GM23338 (cell line): Measurements from ENCODE around the gene GPATCH11. TPM values are rescaled to one million over a fixed set of nuclear protein-coding genes. Genes with fewer than 3 reads are reported as not detected.

Experiments used
- ATAC-seq: fragments of 200-7000 bp; cut with Tn5 transposase; 3 replicates; pipeline ENCODE4 v1.9.1; 2020
- DNase-seq: peaks from one replicate; pipeline ENCODE4 v3.0.0-alpha.2; 2015; ENCODE audit warnings: low spot score
- H2AFZ ChIP-seq: fragments of 200-600 bp; sonication (generic); 2 replicates; pipeline ENCODE4 v1.8.0; 2016; ENCODE audit warnings: antibody characterized with exemption, mild to moderate bottlenecking, moderate library complexity
- H3F3A ChIP-seq: fragments of 200-600 bp; sonication (generic); replicated peaks from 2 replicates; pipeline ENCODE4 v1.8.0; 2017; ENCODE audit warnings: antibody characterized with exemption, mixed run types, low read depth
- H3K27ac ChIP-seq: fragments of 200-600 bp; sonication (generic); 2 replicates; pipeline ENCODE4 v1.6.1; 2016; ENCODE audit warnings: low read depth
- H3K27me3 ChIP-seq: fragments of 200-600 bp; sonication (generic); 2 replicates; pipeline ENCODE4 v1.8.0; 2016; ENCODE audit warnings: mild to moderate bottlenecking, mixed run types, moderate library complexity; ENCODE audit not compliant: insufficient read depth
- H3K36me3 ChIP-seq: fragments of 200-600 bp; sonication (generic); 2 replicates; pipeline ENCODE4 v1.8.0; 2016; ENCODE audit warnings: mild to moderate bottlenecking; ENCODE audit not compliant: insufficient read depth
- H3K4me1 ChIP-seq: fragments of 200-600 bp; sonication (generic); 2 replicates; pipeline ENCODE4 v1.8.0; 2016; ENCODE audit warnings: mild to moderate bottlenecking, moderate library complexity; ENCODE audit not compliant: insufficient read depth
- H3K4me2 ChIP-seq: fragments of 200-600 bp; sonication (generic); 2 replicates; pipeline ENCODE4 v1.7.1; 2017; ENCODE audit warnings: mixed run types
- H3K4me3 ChIP-seq: fragments of 200-600 bp; sonication (generic); 2 replicates; pipeline ENCODE4 v1.6.1; 2016; ENCODE audit warnings: mixed run types
- H3K79me2 ChIP-seq: fragments of 200-600 bp; sonication (generic); replicated peaks from 2 replicates; pipeline ENCODE4 v1.8.0; 2017; ENCODE audit warnings: mild to moderate bottlenecking; ENCODE audit not compliant: insufficient read depth
- H3K9me2 ChIP-seq: fragments of 200-600 bp; sonication (generic); 2 replicates; pipeline ENCODE4 v1.8.0; 2017; ENCODE audit not compliant: insufficient read depth
- H4K20me1 ChIP-seq: fragments of 200-600 bp; sonication (generic); replicated peaks from 2 replicates; pipeline ENCODE4 v1.8.0; 2017; ENCODE audit warnings: mild to moderate bottlenecking; ENCODE audit not compliant: insufficient read depth
- H3K27ac Mint-ChIP-seq: 2 replicates; pipeline ENCODE4 v1.8.0; 2020; ENCODE audit warnings: inconsistent platforms, mild to moderate bottlenecking, moderate library complexity, mixed read lengths
- H3K27me3 Mint-ChIP-seq: 3 replicates; pipeline ENCODE4 v1.8.0; 2022; ENCODE audit warnings: low read depth, mild to moderate bottlenecking, moderate library complexity, mixed read lengths, inconsistent platforms; ENCODE audit not compliant: insufficient read depth, poor library complexity
- H3K36me3 Mint-ChIP-seq: 3 replicates; pipeline ENCODE4 v1.8.0; 2021; ENCODE audit warnings: low read depth, mild to moderate bottlenecking, inconsistent platforms, moderate library complexity, mixed read lengths
- H3K4me1 Mint-ChIP-seq: 3 replicates; pipeline ENCODE4 v1.8.0; 2020; ENCODE audit warnings: mild to moderate bottlenecking, inconsistent platforms, mixed read lengths
- H3K4me3 Mint-ChIP-seq: 3 replicates; pipeline ENCODE4 v1.8.0; 2021; ENCODE audit warnings: moderate library complexity, mild to moderate bottlenecking, inconsistent platforms, mixed read lengths
- H3K9me3 Mint-ChIP-seq: 3 replicates; pipeline ENCODE4 v1.8.0; 2020; ENCODE audit warnings: moderate library complexity, mild to moderate bottlenecking, inconsistent platforms, mixed read lengths
- CREB1 ChIP-seq: fragments of 250-450 bp; sonication (Bioruptor Pico); IDR thresholded peaks from 2 replicates; pipeline ENCODE4 v1.5.0; 2020; ENCODE audit warnings: low read depth, mild to moderate bottlenecking, moderate library complexity
- CTCF ChIP-seq, 2 experiments: fragments of 200-600 bp in 1 of 2; sonication (generic) in 1 of 2; conservative IDR thresholded peaks; 2 replicates each; pipeline versions ENCODE4 v1.5.1 to v1.6.1; 2016 to 2017; ENCODE audit warnings: antibody characterized with exemption in 2 of 2, low read depth in 2 of 2, mild to moderate bottlenecking in 2 of 2, moderate library complexity in 1 of 2
- ETS1 ChIP-seq: IDR thresholded peaks from 2 replicates; pipeline ENCODE4 v1.6.1; 2016; ENCODE audit warnings: antibody characterized with exemption
- EZH2 ChIP-seq: fragments of 200-600 bp; sonication (generic); IDR thresholded peaks from one replicate; pipeline ENCODE4 v1.8.0; 2017; ENCODE audit warnings: antibody characterized with exemption, mild to moderate bottlenecking, low read depth; ENCODE audit not compliant: unreplicated experiment
- EZH2phosphoT487 ChIP-seq: fragments of 200-600 bp; sonication (generic); IDR thresholded peaks from one replicate; pipeline ENCODE4 v1.8.1; 2018; ENCODE audit warnings: antibody characterized with exemption; ENCODE audit not compliant: unreplicated experiment
- JUNB ChIP-seq: IDR thresholded peaks from one replicate; pipeline ENCODE4 v1.6.1; 2016; ENCODE audit warnings: antibody characterized with exemption; ENCODE audit not compliant: unreplicated experiment
- NANOG ChIP-seq: IDR thresholded peaks from 2 replicates; pipeline ENCODE4 v1.6.1; 2016; ENCODE audit warnings: antibody characterized with exemption, borderline replicate concordance
- POLR2AphosphoS5 ChIP-seq: IDR thresholded peaks from 2 replicates; pipeline ENCODE4 v1.6.1; 2016; ENCODE audit warnings: antibody characterized with exemption, low read depth
- REST ChIP-seq: IDR thresholded peaks from one replicate; pipeline ENCODE4 v1.6.1; 2018; ENCODE audit warnings: antibody characterized with exemption; ENCODE audit not compliant: unreplicated experiment
- STAT1 ChIP-seq: IDR thresholded peaks from one replicate; pipeline ENCODE4 v1.6.1; 2016; ENCODE audit warnings: antibody characterized with exemption; ENCODE audit not compliant: unreplicated experiment
- ZNF114 ChIP-seq: fragments of 250-450 bp; sonication (Bioruptor Pico); IDR thresholded peaks from 2 replicates; pipeline ENCODE4 v1.5.0; 2020; ENCODE audit warnings: mild to moderate bottlenecking, moderate library complexity
- ZNF331 ChIP-seq: fragments of 250-450 bp; sonication (Bioruptor Pico); IDR thresholded peaks from 2 replicates; pipeline ENCODE4 v1.5.0; 2020; ENCODE audit warnings: low read depth, mild to moderate bottlenecking, moderate library complexity
- ZNF462 ChIP-seq: fragments of 250-450 bp; sonication (Bioruptor Pico); IDR thresholded peaks from 2 replicates; pipeline ENCODE4 v1.5.0; 2020; ENCODE audit warnings: mild to moderate bottlenecking, moderate library complexity
- polyA plus RNA-seq: library from polyadenylated mRNA; unstranded; fragments of >200 nt; fragmentation: Nextera tagmentation; extraction: Ambion mirVana; gene quantifications from 2 replicates; pipeline ENCODE4 v1.2.1, GENCODE V29; 2016
- total RNA-seq: library from RNA; depleted of rRNA; stranded (reverse); fragments of >200 nt; shearing (Covaris generic); gene quantifications from 2 replicates; pipeline ENCODE4 v1.2.3, GENCODE V29; 2014

GPATCH11 gene
- total and polyA plus RNA-seq, 2 experiments from 2014 or later: 3.5 to 8.0 TPM

- Histone ChIP-seq H3F3A (no peaks in the 10 kb centered on the region), H2AFZ (no peak overlapping the region), H3K4me3 (no peak overlapping the region), H3K9me2 (no peaks in the 10 kb centered on the region; the same call in 1 of the 2 replicates), H3K79me2 (no peaks in the 10 kb centered on the region), H3K4me2 (no peak overlapping the region), H3K4me1 (no peaks in the 10 kb centered on the region), H4K20me1 (no peaks in the 10 kb centered on the region; the same call in 1 of the 2 replicates), H3K36me3 (peaks cover 7% of the 10 kb centered on the region; the same call in 1 of the 2 replicates), H3K27me3 (no peaks in the 10 kb centered on the region), H3K27ac (no peak overlapping the region)
- Mint-ChIP-seq H3K9me3 (no peaks in the 10 kb centered on the region; the same call in 2 of the 3 replicates), H3K27ac (no peak overlapping the region), H3K4me1 (no peaks in the 10 kb centered on the region), H3K27me3 (no peaks in the 10 kb centered on the region), H3K36me3 (peaks cover 35% of the 10 kb centered on the region), H3K4me3 (no peak overlapping the region)
- DNase-seq (no peak), ATAC-seq (no peak)
- TF ChIP-seq POLR2AphosphoS5 (no peak), ZNF462 (CRISPR knock-in tag) (no peak), ZNF114 (CRISPR knock-in tag) (no peak), NANOG (no peak), CTCF (conservative IDR thresholded peaks at IDR 0.05; ENCODE audit: low read depth in 2 of 2) (no peak), JUNB (no peak), STAT1 (no peak), ZNF331 (CRISPR knock-in tag) (no peak), EZH2phosphoT487 (no peak), ETS1 (no peak), EZH2 (no peak), REST (no peak), CREB1 (no peak)
These were observed 27.6 kb downstream of the GPATCH11 start for GRCh38 chr2:37111958-37112357.
